ENCODE results near the gene SPON1.

GRCh38 chr11:13929395-13929891, 33.1 kb upstream of the SPON1 start:
- TF ChIP-seq, protein P1, sequence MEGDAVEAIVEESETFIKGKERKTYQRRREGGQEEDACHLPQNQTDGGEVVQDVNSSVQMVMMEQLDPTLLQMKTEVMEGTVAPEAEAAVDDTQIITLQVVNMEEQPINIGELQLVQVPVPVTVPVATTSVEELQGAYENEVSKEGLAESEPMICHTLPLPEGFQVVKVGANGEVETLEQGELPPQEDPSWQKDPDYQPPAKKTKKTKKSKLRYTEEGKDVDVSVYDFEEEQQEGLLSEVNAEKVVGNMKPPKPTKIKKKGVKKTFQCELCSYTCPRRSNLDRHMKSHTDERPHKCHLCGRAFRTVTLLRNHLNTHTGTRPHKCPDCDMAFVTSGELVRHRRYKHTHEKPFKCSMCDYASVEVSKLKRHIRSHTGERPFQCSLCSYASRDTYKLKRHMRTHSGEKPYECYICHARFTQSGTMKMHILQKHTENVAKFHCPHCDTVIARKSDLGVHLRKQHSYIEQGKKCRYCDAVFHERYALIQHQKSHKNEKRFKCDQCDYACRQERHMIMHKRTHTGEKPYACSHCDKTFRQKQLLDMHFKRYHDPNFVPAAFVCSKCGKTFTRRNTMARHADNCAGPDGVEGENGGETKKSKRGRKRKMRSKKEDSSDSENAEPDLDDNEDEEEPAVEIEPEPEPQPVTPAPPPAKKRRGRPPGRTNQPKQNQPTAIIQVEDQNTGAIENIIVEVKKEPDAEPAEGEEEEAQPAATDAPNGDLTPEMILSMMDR (IDR thresholded peaks at IDR 0.05) = no peak
- TF ChIP-seq POLR2A (IDR thresholded peaks at IDR 0.05) = no peak
- TF ChIP-seq POLR2AphosphoS5 (IDR thresholded peaks at IDR 0.05) = no peak
